B cell (primary cell): ENCODE measurements around the gene NRP1.

Experiments
- CTCF ChIP-seq: fragments of 200-600 bp; IDR thresholded peaks from one replicate; pipeline ENCODE4 v1.8.0; 2022; ENCODE audit warnings: antibody characterized with exemption, mild to moderate bottlenecking
- EZH2 ChIP-seq: IDR thresholded peaks from 2 replicates; pipeline ENCODE4 v1.6.1; 2012; ENCODE audit warnings: borderline replicate concordance, low read depth, mild to moderate bottlenecking, moderate library complexity, low read length; ENCODE audit not compliant: insufficient read depth, poor library complexity, severe bottlenecking

GRCh38 chr10:33347211-33347610 lies 12.7 kb upstream of the NRP1 start:
- TF ChIP-seq CTCF (no peak), EZH2 (no peak)
